ENCODE measurements around the gene CCZ1.
A peak's percentile ranks its signal among the peaks of the same experiment; 100 is the strongest.
"Not testable (repeated sequence)": the region's sequence is repeated elsewhere in the genome, so short reads cannot be mapped to it uniquely, and the experiment has no call there.

Gene CCZ1

GRCh38 chr7:5898480-5899224, at the start of gene CCZ1:
CCZ1 (plus strand) TSS chr7:5898733; CDS start chr7:5898800, 67 bp downstream.
- DNase-seq, result peak; percentile 4 to 54

- DNase-seq, result no peak
These were observed 47.6 kb upstream of the CCZ1 start for GRCh38 chr7:5850944-5851343.

- DNase-seq, result no peak
These were observed 43.8 kb upstream of the CCZ1 start for GRCh38 chr7:5854738-5855137.

- DNase-seq, result not testable (repeated sequence)
These were observed 41.4 kb upstream of the CCZ1 start for GRCh38 chr7:5857041-5857575.

GRCh38 chr7:5858494-5858893, 40.0 kb upstream of the CCZ1 start:
- DNase-seq, result not testable (repeated sequence)

GRCh38 chr7:5861281-5861680, 37.3 kb upstream of the CCZ1 start:
- not testable (repeated sequence) for DNase-seq

- DNase-seq, result not testable (repeated sequence)
These were observed 35.7 kb upstream of the CCZ1 start for GRCh38 chr7:5862753-5863366.

GRCh38 chr7:5865279-5865931, 33.1 kb upstream of the CCZ1 start:
- not testable (repeated sequence) for DNase-seq

GRCh38 chr7:5867060-5867459, 31.5 kb upstream of the CCZ1 start:
- no peak for DNase-seq

- not testable (repeated sequence) for DNase-seq
These were observed 29.6 kb upstream of the CCZ1 start for GRCh38 chr7:5868928-5869341.

GRCh38 chr7:5869691-5870090, 28.8 kb upstream of the CCZ1 start:
- no peak for DNase-seq

- DNase-seq, result no peak
These were observed 28.2 kb upstream of the CCZ1 start for GRCh38 chr7:5870311-5870710.

- DNase-seq, result no peak
These were observed 26.2 kb upstream of the CCZ1 start for GRCh38 chr7:5872326-5872725.

- DNase-seq, result not testable (repeated sequence)
These were observed 18.9 kb upstream of the CCZ1 start for GRCh38 chr7:5879591-5879990.

- not testable (repeated sequence) for DNase-seq
These were observed 18.4 kb upstream of the CCZ1 start for GRCh38 chr7:5880106-5880505.

- not testable (repeated sequence) for DNase-seq
These were observed 14.1 kb upstream of the CCZ1 start for GRCh38 chr7:5884431-5884830.

- DNase-seq, result not testable (repeated sequence)
These were observed 10.5 kb upstream of the CCZ1 start for GRCh38 chr7:5888021-5888420.

- DNase-seq, result not testable (repeated sequence)
These were observed 8.3 kb upstream of the CCZ1 start for GRCh38 chr7:5890244-5890643.

GRCh38 chr7:5892498-5892897, 6.0 kb upstream of the CCZ1 start:
- DNase-seq, result no peak

GRCh38 chr7:5897369-5897919, 1.1 kb upstream of the CCZ1 start:
- peak in 1 of 2 experiments; percentile 14 for DNase-seq

- DNase-seq, result not testable (repeated sequence)
These were observed 4.5 kb downstream of the CCZ1 start for GRCh38 chr7:5903002-5903401.

- not testable (repeated sequence) for DNase-seq
These were observed 6.2 kb downstream of the CCZ1 start for GRCh38 chr7:5904726-5905125.

GRCh38 chr7:5908835-5909234, 10.3 kb downstream of the CCZ1 start:
- DNase-seq, result not testable (repeated sequence)

All from SW 1271 (cell line).